Stimulated activated CD8-positive, alpha-beta memory T cell treated with anti-CD3 and anti-CD28 coated beads, Interleukin-7, amount 100 ng/mL, for 24 hours (primary cell): Measurements from ENCODE around the gene CTSA.
A peak's percentile ranks its signal among the peaks of the same experiment; 100 is the strongest.
"Not testable (repeated sequence)": the region's sequence is repeated elsewhere in the genome, so short reads cannot be mapped to it uniquely, and the experiment has no call there.

Experiments used
- DNase-seq: peaks from one replicate; pipeline ENCODE4 v3.0.0-alpha.2; 2020; ENCODE audit warnings: low read depth

The CTSA gene

DNA sequence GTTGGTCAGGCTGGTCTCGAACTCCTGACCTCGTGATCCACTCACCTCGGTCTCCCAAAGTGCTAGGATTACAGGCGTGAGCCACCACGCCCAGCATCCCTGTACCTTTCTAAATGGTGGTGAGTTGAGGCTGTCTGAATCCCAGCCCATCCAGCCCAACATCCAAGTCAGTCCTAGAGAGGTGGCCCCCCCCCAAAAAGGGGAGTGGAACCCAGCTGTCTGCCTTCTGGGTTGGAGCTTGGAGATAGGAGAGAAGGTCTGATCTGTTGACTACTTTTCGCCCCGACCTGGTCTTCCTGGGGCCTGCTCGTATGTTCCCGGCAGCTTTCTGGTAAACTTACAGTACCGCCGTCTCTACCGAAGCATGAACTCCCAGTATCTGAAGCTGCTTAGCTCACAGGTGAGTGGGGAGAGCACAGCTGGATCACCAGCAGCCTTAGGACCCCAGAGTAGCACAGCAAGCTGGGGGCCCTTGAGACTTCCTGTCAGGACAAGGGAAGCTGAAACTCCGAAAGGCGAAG, 5.6 kb downstream of the CTSA start:
- no peak for DNase-seq

DNA sequence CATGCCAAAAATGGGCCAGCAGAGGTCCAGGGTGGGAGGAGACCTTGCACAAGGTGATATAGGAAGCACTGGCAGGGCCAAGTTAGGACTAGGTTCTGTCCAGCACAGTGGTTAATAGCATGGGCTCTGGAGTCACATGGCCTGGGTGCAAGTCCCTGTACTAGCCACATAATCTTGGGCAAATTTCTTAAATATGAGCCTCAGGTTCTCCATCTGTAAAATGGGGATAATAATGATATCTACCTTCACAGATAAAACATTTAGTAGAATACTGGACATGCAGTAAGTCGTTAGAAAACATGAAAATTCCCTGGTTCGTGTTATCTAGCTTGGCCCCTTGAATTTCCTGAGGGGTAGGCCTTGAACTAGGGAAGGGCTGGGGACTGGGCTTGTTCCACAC, 6.2 kb downstream of the CTSA start:
- no peak for DNase-seq

DNA sequence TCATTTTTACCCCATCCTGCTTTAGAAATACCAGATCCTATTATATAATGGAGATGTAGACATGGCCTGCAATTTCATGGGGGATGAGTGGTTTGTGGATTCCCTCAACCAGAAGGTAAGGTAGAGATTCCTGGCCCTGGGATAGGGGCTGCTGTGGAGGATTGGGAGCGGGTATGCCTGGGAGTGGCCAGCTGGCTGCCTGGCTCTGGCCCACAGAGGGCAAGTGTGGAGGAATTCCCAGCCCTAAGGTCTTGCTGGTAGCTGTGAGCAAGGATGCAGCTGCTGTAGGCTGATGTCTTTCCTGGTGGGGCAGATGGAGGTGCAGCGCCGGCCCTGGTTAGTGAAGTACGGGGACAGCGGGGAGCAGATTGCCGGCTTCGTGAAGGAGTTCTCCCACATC, 6.6 kb downstream of the CTSA start:
- DNase-seq: no peak

DNA sequence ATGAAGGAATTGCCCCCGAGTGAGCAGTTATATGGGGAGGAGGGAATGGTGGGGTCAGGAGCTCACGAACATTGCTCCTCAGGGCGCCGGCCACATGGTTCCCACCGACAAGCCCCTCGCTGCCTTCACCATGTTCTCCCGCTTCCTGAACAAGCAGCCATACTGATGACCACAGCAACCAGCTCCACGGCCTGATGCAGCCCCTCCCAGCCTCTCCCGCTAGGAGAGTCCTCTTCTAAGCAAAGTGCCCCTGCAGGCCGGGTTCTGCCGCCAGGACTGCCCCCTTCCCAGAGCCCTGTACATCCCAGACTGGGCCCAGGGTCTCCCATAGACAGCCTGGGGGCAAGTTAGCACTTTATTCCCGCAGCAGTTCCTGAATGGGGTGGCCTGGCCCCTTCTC, 7.2 kb downstream of the CTSA start:
- DNase-seq: no peak

DNA sequence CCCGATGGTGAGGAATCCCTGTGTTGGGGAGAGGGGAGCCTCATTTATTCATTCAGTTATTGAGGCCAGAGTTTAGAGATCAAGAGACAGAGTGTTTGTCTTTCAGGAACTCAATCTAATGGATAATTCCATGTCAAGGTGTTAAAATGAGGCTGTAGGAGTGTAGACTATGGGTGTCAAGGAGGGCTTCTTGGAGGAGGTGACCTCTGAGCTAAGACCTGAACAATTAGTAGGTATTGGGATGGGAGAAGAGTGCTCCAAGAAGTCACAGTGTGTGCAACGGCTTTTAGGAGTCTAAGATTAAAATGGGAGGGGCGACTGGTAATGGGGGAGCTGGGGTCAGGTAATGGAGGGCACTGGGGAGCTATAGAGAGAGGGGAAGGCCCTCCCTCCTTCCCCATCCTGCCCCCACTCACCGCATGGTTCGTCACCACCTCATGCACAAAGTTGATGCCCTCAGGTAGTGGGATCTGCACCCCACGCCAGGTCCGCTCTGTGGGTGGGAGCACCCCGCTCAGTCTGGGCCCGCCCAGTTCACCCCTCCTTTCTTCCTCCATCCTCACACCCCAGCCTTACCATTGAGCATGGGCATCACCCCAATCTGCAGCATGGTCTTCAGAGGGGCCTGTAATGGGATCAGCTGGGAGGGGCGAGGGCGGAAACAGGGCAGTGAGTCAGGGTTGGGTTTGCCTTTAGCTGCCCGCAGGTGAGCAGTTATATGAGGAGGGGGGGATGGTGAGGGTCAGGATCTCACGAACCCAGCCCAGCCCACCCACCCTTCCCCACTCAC, 8.1 kb downstream of the CTSA start:
- DNase-seq: no peak

DNA sequence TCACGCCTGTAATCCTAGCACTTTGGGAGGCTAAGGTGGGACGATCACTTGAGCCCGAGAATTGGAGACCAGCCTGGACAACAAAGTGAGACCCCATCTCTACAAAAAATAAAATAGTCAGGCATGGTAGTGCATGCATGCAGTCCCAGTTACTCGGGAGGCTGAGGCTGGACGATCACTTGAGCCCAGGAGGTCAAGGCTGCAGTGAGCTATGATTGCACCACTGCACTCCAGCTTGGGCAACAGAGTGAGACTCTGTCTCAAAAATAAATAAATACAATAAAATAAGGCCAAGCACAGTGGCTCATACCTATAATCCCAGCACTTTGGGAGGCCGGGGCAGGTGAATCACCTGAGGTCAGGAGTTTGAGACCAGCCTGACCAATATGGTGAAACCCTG, 10.2 kb downstream of the CTSA start:
- not testable (repeated sequence) for DNase-seq

DNA sequence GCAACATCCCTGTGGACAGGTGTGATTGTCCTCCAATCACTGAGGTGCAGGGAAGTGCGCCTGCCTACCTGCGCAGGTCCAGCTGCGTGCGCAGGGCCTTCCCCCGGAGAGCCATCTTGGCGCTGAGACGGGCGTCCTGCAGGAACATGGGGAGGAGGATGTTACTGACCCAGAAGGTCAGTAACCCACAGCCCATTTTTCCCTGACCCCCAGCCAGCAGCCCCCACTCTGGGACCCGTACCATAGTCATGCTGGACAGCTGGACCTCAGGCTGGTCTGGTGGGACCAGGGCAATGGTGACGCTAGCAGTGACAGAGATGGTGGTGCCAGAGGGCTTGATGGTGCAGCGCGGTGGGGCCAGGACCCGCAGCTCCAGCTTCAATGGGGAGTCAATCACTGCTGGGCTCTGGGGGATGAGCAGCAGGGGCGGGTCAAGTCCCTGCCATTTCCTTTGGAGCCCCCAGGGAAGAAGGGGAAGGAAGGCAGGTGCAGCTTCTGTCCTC, 11.1 kb downstream of the CTSA start:
- DNase-seq: no peak

DNA sequence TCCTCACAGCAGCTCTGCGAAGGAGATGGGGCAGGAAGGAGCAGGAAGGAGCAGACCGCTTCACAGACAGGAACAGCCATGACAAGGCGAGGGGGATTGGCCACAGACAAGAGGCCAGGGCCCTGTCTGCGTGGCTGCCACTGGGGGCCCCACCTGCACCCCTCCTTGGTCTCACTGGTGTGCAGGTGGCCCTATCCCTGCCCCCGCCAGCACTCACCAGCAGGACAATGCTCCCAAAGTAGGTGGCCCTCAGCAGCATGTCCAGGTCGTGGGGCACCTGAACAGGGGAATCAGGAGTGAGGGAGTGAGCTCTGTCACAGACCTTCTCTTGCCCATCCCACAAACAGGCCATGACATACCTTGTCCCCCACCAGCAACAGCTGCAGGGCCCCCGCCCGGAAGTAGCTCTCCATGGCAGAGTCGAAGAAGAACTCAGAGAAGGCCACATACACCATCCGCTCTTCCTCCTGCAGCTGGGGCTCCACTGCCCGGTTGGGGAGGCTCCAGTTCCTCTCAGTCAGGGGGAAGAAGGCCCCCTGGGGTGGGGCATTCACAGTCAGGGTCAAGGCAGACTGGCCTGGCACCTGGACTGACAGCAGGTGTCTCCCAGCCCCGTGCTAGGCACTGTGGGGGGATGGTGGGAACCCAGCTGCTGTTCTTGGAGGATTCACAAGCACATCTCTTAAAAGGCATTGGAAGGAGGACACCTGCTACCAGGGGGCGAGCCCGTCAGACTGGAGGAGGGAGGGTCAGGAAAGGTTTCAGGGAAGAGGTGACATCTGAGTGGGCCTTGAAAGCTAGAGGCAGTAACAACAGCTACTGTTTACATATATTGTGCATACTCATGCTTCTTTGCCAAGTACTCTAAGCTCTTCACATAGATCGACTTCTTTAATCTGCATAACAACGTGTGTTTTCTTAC, 13.7 kb downstream of the CTSA start:
- no peak for DNase-seq

DNA sequence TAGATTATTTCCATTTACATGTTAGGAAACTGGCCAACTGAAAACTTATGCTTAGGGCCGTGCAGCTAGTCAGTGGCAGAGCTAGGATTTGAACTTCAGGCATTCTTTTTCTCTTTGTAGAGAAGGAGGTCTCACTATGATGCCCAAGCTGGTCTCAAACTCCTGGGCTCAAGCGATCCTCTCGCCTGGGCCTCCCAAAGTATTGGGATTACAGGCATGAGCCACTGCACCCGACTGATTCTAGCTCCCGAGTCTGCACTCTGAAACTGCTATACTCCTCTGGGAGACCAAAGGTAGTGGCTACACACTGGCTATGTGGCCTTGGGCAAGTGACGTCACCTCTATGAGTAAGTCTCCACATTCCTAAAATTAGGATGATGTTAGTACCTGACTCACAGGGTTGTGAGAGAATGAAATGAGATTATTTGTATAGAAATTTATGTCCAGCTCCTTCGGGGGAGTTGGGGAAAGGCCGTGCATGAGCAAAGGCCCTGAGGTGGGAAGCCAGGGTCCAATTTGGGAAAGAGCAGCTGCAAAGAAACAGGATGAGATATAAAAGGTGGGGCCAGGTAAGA, 14.5 kb downstream of the CTSA start:
- DNase-seq: no peak

DNA sequence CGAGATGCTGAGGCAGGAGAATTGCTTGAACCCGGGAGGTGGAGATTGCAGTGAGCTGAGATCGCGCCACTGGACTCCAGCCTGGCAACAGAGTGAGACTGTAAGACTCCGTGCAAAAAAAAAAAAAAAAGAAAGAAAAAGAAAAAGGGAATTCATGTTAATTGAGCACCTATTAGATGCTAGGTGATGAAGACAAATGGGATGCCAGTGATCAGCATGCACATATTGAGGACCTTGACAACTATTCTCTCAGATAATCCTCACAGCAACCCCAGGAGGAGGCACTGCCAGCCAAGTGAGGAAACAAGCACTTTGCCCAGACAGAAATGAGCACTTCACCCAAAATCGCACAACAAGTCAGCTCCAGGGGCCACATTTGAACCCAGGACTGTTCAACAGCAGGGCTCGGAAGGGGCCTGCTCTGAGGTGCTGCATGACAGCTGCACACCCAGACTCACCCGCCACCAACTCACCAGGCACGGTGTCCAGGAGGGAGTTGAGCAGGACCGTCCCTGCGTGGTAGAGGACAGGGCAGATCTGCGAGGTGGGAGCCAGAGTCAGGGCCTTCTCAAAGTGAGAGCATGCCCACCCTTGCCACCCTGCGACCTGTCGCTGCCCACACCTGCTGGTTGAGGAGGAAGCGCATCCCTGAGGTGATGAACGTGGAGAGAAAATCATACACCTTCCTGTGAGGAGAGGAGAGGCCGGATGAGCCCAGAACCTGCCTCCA, 16.2 kb downstream of the CTSA start:
- no peak for DNase-seq

DNA sequence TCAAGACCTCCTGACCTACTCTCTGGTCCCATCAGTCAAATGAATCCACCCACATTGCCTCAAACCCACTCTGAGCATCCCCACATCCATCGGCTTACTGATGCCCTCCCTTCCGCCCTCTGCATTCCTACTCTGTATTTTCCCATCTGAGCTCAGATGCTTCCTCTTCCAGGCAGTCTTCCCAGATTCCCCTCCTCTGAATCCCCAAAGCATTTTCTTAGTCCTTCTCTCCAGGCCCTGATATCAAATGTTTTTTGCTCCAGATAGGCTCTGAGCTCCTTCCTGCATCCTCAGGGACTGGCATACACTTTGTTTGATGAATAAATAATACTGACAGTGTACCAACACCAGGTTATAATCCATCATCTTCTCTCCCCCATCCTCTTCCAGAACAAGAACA, 16.9 kb downstream of the CTSA start:
- DNase-seq: no peak

DNA sequence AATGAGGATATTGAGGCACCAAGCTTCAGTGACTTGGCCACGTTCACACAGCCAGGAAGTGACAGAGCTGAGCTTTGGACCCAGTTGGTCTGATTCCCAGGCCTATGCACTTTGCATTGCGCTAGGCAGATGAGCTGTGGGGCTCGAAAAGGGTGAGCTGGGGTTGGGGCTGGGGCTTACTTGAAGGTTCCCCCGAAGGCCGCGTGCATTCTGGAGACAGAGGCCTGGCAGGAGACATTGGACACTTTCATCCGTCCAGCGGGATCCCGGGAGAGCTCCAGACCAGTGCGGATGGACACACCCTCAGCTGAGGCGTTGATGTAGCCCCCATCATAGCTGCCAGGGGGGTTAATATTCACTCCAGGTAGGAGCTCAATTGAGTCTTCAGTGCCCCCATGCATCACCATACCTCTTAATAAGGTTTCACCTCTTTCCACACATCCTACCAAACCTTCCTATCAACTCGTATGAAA, 18.2 kb downstream of the CTSA start:
- DNase-seq: no peak

DNA sequence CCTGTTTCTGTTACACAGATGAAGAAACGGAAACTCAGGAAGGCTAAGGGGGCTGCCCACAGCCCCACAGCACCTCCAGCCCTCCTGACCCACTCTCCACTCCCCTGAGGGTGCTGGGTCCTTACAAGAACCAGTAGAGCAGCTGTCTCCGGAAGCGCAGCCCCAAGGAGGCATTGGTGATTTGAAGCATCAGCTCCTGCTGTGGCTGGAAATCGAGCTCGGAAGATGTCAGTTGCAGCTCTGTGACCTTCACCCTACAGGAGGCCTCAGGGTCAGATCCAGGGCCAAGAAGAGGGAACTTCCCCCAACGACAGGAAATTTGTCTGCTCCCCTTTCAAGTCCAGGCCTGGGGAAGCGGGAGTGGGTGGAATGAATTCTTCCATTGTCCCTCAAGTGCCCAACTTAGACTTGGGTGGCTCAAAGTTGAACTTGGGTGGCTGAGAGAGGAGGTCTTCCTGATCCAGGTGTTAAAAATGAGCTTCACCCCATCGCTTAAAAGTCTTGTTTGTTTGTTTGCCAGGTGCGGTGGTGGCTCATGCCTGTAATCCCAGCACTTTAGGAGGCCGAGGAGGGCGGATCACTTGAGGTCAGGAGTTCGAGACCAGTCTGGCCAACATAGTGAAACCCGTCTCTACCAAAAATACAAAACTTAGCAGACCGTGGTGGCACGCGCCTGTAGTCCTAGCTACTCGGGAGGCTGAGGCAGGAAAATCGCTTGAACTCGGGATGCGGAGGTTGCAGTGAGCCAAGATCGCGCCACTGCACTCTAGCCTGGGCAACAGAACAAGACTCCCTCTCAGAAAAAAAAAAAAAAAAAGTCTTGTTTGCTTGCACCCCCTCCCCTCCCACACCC, 18.9 kb downstream of the CTSA start:
- DNase-seq: no peak

DNA sequence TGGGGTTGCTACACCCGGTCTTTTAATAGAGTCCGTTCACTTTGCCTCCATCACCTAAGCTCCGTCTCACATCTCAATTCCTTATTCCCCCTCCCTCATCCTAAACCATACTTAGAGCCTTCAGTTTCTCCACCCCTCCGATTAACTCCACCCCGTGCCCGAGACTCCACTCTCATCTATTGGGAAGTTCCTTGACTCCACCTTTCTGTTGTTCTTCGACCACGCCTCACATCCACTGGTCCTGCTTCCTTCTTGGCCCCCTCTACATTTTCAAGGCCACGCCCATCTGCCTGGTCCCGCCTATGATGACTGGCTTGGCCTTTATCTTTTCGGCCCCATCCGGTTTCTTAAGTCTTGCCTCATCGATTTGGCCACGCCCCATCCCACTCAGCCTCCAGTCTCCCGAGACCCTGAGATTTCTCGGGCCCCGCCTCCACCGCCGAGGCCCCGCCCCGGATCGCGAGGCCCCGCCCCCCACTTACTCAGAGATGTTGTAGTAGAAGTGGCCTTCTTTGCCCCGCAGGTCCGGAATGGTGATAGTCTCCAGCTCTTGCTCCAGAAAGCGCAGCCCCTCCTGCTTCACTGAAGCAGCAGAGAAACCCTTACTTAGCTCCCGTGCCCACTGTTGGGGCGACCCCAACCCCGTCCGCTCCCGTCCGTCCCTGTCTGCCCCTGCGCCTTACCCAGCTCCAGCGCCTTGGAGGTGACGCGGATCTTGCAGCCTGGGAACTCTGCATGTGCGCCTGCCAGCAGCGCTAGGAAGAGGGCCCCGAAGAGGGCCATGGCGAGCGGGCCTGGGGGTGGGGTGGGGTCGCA, 19.7 kb downstream of the CTSA start:
- DNase-seq: peak; percentile 95

DNA sequence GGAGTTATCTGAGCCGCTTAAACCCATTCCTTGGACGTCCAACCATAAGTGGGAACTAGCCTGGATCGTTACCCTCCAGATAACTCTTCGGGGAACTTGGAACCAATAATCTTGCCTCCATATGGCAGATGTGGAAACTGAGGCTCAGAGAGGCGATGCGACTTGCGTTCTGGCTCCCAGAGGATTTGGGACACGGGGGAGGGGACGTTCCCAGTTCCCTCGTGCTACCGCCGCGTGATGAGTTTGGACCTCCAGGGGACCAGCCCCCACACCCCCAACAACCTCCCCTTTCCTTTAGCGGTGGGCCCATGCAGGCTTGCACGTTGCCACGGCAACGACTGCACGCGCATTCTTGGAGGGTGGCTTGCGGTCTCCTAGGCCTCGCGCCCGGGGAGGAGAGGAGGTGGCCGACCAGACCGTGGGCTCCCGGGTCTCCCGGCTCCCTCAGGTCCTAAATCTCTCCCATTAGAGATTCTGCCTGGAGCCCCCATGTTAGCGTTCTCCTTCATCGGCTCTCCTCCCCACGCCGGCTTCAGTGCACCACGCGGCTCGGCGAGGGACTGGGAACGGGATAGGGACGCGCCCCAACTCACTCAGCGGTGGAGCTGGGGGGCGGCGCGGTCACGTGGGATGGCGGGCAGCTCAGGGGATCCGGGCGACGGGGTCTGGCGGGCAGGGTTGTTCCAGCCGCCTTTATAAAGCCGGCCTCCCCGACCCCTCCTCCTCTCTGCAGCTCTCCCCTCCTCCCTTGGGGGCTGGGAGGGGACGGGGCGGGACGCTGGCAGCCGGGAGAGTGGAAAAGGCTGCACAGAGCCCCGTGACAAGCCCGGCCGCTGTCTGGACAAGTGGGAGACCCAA, 20.6 kb downstream of the CTSA start, which contains the start of gene PLTP:
Gene PLTP, minus strand, starts transcription at position 670 of the 858 bp plus-strand sequence. CDS start 703 bp downstream, outside the sequence.
- DNase-seq: no peak

DNA sequence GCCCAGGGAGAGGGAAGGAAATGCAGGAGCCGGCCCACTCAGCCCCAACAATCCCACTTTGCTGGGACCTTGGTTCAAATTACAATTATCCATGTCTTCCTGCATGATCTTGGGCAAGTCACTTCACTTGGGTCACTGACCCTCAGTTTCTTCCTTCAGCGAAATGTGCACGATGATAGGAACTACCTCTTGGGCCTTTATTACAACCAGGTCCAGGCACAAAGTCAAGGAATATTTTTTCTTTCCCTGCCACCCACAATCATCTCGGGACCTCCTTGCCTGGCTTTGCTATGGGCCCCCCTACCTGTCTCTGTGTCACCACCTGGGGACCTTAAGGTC, 21.2 kb downstream of the CTSA start:
- DNase-seq: no peak

DNA sequence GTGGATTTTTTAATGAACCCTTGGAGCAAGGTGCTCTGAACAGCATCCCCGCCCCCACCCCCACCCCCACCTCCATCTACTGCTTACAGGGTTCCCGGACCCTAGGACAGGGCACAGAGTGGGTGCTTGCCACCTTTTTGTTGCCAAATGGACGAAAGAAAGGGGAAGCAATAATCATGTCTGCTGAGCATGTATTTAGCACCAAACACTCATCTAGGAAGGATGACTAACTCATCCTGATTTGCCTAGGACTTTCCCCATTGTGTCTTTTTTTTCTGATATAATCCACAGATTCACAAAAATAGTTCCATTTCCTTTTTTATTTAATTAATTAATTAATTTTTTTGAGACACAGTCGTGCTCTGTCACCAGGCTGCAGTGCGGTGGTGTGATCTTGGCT, 22.0 kb downstream of the CTSA start:
- no peak for DNase-seq

DNA sequence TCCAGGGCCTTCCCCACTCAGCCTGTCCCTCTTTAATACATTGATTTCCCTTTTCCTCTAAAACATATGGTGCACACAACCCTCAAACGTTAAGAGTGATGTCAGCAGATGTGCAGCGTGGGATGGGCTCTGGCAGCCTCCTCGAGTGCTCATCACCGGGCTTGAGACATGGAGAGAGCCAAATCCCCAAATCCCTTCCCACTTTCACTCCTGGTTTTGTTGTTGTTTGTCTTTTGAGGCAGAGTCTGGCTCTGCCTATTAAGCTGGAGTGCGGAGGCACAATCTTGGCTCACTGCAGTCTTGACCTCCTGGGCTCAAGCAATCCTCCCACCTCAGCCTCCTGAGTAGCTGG, 26.6 kb downstream of the CTSA start:
- no peak for DNase-seq

DNA sequence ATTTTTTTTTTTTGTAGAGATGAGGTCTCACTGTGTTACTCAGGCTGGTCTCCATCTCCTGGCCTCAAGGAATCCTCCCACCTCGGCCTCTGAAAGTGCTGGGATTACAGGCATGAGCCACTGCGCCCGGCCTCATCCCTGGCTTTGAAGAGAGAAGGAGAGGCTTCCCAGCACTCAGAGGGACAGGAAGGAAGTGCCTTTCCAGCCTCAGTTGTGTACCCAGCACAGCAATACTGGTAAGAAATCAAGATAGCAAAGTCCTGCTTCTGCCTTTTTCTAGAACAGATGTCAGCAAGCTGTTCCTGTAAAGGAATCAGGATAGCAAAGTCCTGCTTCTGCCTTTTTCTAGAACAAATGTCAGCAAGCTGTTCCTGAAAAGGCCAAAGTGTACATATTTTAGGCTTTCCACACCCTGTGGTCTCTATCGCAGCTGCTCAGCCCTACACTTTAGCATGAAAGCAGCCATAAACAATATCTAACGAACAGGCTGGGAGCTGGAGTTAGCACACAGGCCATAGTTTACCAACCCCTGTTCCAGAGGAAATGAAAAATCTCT, 27.1 kb downstream of the CTSA start:
- no peak for DNase-seq
